IMR-90 (cell line): ENCODE measurements around the gene ETV6. TPM values are rescaled to one million over a fixed set of nuclear protein-coding genes. Genes with fewer than 3 reads are reported as not detected.

Source experiments
- ATAC-seq: fragments of 200-7000 bp; cut with Tn5 transposase; 2 replicates; pipeline ENCODE4 v1.9.1; 2020; ENCODE audit warnings: low read depth, mild to moderate bottlenecking, moderate library complexity
- BruUV-seq: library from RNA; stranded (reverse); fragments of 400-500 nt; replicated peaks from 2 replicates; lab custom pipeline; 2021; lab: Mats Ljungman, UMichigan
- CTCF ChIA-PET: fragments of 300-600 bp; formaldehyde crosslinking; extraction: SDS; loops from one replicate; lab custom pipeline; 2021; ENCODE audit warnings: antibody characterized with exemption; lab: Yijun Ruan, JAX
- POLR2A ChIA-PET: fragments of 300-600 bp; sonication (Branson Sonifier 250); formaldehyde crosslinking; loops from one replicate; lab custom pipeline; 2022; ENCODE audit warnings: antibody characterized with exemption; ENCODE audit not compliant: unreplicated experiment; lab: Charles Lee
- DNase-seq: peaks from one replicate; pipeline ENCODE4 v3.0.0; 2013
- H2AFZ ChIP-seq: replicated peaks from 2 replicates; pipeline ENCODE3; 2013; ENCODE audit warnings: low read length, mild to moderate bottlenecking; ENCODE audit not compliant: poor library complexity
- H2AK5ac ChIP-seq: 2 replicates; pipeline ENCODE4 v1.6.1; 2013; ENCODE audit warnings: low read depth, low read length, inconsistent platforms
- H2AK9ac ChIP-seq: replicated peaks from 2 replicates; pipeline ENCODE3; 2013; ENCODE audit warnings: mild to moderate bottlenecking, low read depth, low read length, moderate library complexity; ENCODE audit not compliant: poor library complexity
- H2BK120ac ChIP-seq: 2 replicates; pipeline ENCODE4 v1.6.1; 2013; ENCODE audit warnings: low read depth, low read length, inconsistent platforms
- H2BK15ac ChIP-seq: 3 replicates; pipeline ENCODE4 v1.6.1; 2013; ENCODE audit warnings: low read depth, low read length, inconsistent platforms
- H2BK20ac ChIP-seq: 2 replicates; pipeline ENCODE4 v1.6.1; 2013; ENCODE audit warnings: low read depth, mild to moderate bottlenecking, inconsistent platforms, low read length, moderate library complexity
- H2BK5ac ChIP-seq: 2 replicates; pipeline ENCODE4 v1.6.1; 2013; ENCODE audit warnings: mild to moderate bottlenecking, low read depth, low read length, inconsistent platforms; ENCODE audit not compliant: poor library complexity, severe bottlenecking
- H3K14ac ChIP-seq: replicated peaks from 2 replicates; pipeline ENCODE4 v1.6.1; 2013; ENCODE audit warnings: low read depth, low read length, inconsistent platforms
- H3K18ac ChIP-seq: 2 replicates; pipeline ENCODE4 v1.6.1; 2013; ENCODE audit warnings: low read depth, low read length, control low read depth
- H3K23ac ChIP-seq: 2 replicates; pipeline ENCODE4 v1.6.1; 2013; ENCODE audit warnings: low read depth, low read length, inconsistent platforms
- H3K27ac ChIP-seq: 2 replicates; pipeline ENCODE4 v1.5.1; 2013; ENCODE audit warnings: mild to moderate bottlenecking, control low read depth, low read length; ENCODE audit not compliant: insufficient read depth
- H3K27me3 ChIP-seq: 2 replicates; pipeline ENCODE4 v1.6.1; 2013; ENCODE audit warnings: low read length; ENCODE audit not compliant: control insufficient read depth, insufficient read depth
- H3K36me3 ChIP-seq: 2 replicates; pipeline ENCODE4 v1.6.1; 2013; ENCODE audit warnings: low read length, mixed read lengths; ENCODE audit not compliant: control insufficient read depth, insufficient read depth
- H3K4ac ChIP-seq: 2 replicates; pipeline ENCODE4 v1.6.1; 2013; ENCODE audit warnings: low read depth, low read length, inconsistent platforms
- H3K4me1 ChIP-seq: 2 replicates; pipeline ENCODE4 v1.6.1; 2013; ENCODE audit warnings: low read length, mixed read lengths; ENCODE audit not compliant: control insufficient read depth, insufficient read depth
- H3K4me2 ChIP-seq: 2 replicates; pipeline ENCODE4 v1.6.1; 2013; ENCODE audit warnings: low read depth, mild to moderate bottlenecking, control low read depth, low read length, moderate library complexity
- H3K4me3 ChIP-seq: 2 replicates; pipeline ENCODE4 v1.5.1; 2013; ENCODE audit warnings: low read depth, mild to moderate bottlenecking, control low read depth, low read length, moderate library complexity; ENCODE audit not compliant: insufficient read depth
- H3K56ac ChIP-seq: 2 replicates; pipeline ENCODE4 v1.6.1; 2013; ENCODE audit warnings: low read length, inconsistent platforms; ENCODE audit not compliant: insufficient read depth; ENCODE audit errors: extremely low read depth
- H3K79me1 ChIP-seq, 2 experiments: 2 replicates each; pipeline ENCODE4 v1.6.1; 2013; ENCODE audit warnings: low read length in 2 of 2, inconsistent platforms in 1 of 2, low read depth in 1 of 2
- H3K9ac ChIP-seq: 2 replicates; pipeline ENCODE4 v1.6.1; 2013; ENCODE audit warnings: low read depth, low read length, control low read depth
- H3K9me1 ChIP-seq: 2 replicates; pipeline ENCODE4 v1.6.1; 2013; ENCODE audit warnings: low read length, inconsistent platforms; ENCODE audit not compliant: insufficient read depth
- H3K9me3 ChIP-seq: 2 replicates; pipeline ENCODE4 v1.6.1; 2013; ENCODE audit warnings: low read length; ENCODE audit not compliant: control insufficient read depth, insufficient read depth
- H4K20me1 ChIP-seq: 2 replicates; pipeline ENCODE4 v1.6.1; 2013; ENCODE audit warnings: low read length, inconsistent platforms; ENCODE audit not compliant: insufficient read depth
- H4K5ac ChIP-seq: 2 replicates; pipeline ENCODE4 v1.6.1; 2013; ENCODE audit warnings: mild to moderate bottlenecking, low read depth, low read length, control low read depth
- H4K8ac ChIP-seq, 2 experiments: 2 replicates each; pipeline ENCODE4 v1.6.1; 2013; ENCODE audit warnings: low read depth in 2 of 2, low read length in 2 of 2, control low read depth in 1 of 2, inconsistent platforms in 1 of 2
- H4K91ac ChIP-seq: 2 replicates; pipeline ENCODE4 v1.6.1; 2013; ENCODE audit warnings: low read depth, low read length, inconsistent platforms; ENCODE audit not compliant: insufficient read depth
- FOS ChIP-seq: fragments of 150-350 bp; IDR thresholded peaks from 2 replicates; pipeline ENCODE4 v1.6.1; 2016; ENCODE audit warnings: low read depth, low read length
- MAFK ChIP-seq: IDR thresholded peaks from 2 replicates; pipeline ENCODE4 v1.6.1; 2012; ENCODE audit warnings: low read depth, low read length, improper control_type of control experiment
- MAZ ChIP-seq: IDR thresholded peaks from 2 replicates; pipeline ENCODE4 v1.6.1; 2012; ENCODE audit warnings: low read depth, mild to moderate bottlenecking, low read length, improper control_type of control experiment, moderate library complexity, borderline replicate concordance
- MXI1 ChIP-seq: IDR thresholded peaks from 2 replicates; pipeline ENCODE4 v1.6.1; 2012; ENCODE audit warnings: low read depth, mild to moderate bottlenecking, low read length, moderate library complexity, borderline replicate concordance
- POLR2A ChIP-seq: IDR thresholded peaks from 2 replicates; pipeline ENCODE4 v1.6.1; 2012; ENCODE audit warnings: mild to moderate bottlenecking, low read depth, low read length
- RAD21 ChIP-seq: IDR thresholded peaks from 2 replicates; pipeline ENCODE4 v1.6.1; 2012; ENCODE audit warnings: low read length, improper control_type of control experiment
- RCOR1 ChIP-seq: IDR thresholded peaks from 2 replicates; pipeline ENCODE4 v1.6.1; 2012; ENCODE audit warnings: mild to moderate bottlenecking, low read length, improper control_type of control experiment; ENCODE audit not compliant: insufficient replicate concordance
- RFX5 ChIP-seq: IDR thresholded peaks from 2 replicates; pipeline ENCODE4 v1.8.0; 2012; ENCODE audit warnings: low read depth, mild to moderate bottlenecking, low read length, moderate library complexity
- USF2 ChIP-seq: fragments of 150-350 bp; IDR thresholded peaks from 2 replicates; pipeline ENCODE4 v1.6.1; 2017; ENCODE audit warnings: mild to moderate bottlenecking, antibody characterized with exemption, low read length, low read depth
- WGBS, 2 experiments: methylation state at CpG; one replicate each; pipeline versions ENCODE4 v1.1.5 to v1.1.7; 2013; ENCODE audit warnings: missing lambda C conversion rate in 2 of 2; ENCODE audit not compliant: insufficient read length in 1 of 2; ENCODE audit errors: extremely low coverage in 2 of 2; 5-methylcytosine and 5-hydroxymethylcytosine counted together
- dilution Hi-C: fragments of 300-500 bp; cut with HindIII; formaldehyde crosslinking; loops from one replicate; pipeline ENCODE4 v1.14.3; 2018; ENCODE audit warnings: low sequenced_read_pairs; ENCODE audit not compliant: unreplicated experiment
- in situ Hi-C: fragments of 300-500 bp; cut with MboI; formaldehyde crosslinking; loops from 3 replicates; pipeline ENCODE4 v1.14.3; 2019; ENCODE audit warnings: low sequenced_read_pairs, inconsistent platforms, mixed read lengths
- intact Hi-C: fragments of 100-400 bp; cut with micrococcal nuclease; formaldehyde crosslinking; loops from 2 replicates; pipeline ENCODE4 v1.10.0; 2022
- polyA plus RNA-seq, 3 experiments: library from polyadenylated mRNA; depleted of rRNA; stranded (reverse); fragments of >200 nt; gene quantifications; 2 replicates each; pipeline ENCODE4 v1.2.3, GENCODE V29; 2012; ENCODE audit warnings: low replicate concordance in 1 of 3
- total RNA-seq: library from RNA; depleted of rRNA; stranded (reverse); fragments of >200 nt; gene quantifications from 2 replicates; pipeline ENCODE4 v1.2.3, GENCODE V29; 2012

Gene ETV6
- total and polyA plus RNA-seq, 2 of the 4 experiments (the other 2 are of a cell fraction), result 8.4 to 9.9 TPM

GRCh38 chr12:11812586-11813437 is 163.3 kb downstream of the ETV6 start:
- H2BK5ac ChIP-seq, result peak overlapping the region; percentile 15
- H4K91ac ChIP-seq, result peak overlapping the region; percentile 58
- peak overlapping the region; percentile 26 for H3K18ac ChIP-seq
- peak overlapping the region; percentile 60 to 80 for H4K8ac ChIP-seq
- H3K9me3 ChIP-seq, result no peaks in the 10 kb centered on the region
- DNase-seq (peak; percentile 27), ATAC-seq (peak; percentile 62)
- no peaks in the 10 kb centered on the region for H4K20me1 ChIP-seq
- H3K27me3 ChIP-seq, result no peaks in the 10 kb centered on the region
- H3K56ac ChIP-seq, result peak overlapping the region; percentile 45; the same call in 1 of the 2 replicates
- H3K4me1 ChIP-seq, result peaks cover 18% of the 10 kb centered on the region
- H2BK15ac ChIP-seq, result peak overlapping the region; percentile 36; the same call in 1 of the 3 replicates
- H3K36me3 ChIP-seq, result no peaks in the 10 kb centered on the region
- peak overlapping the region; percentile 62 for H3K4me2 ChIP-seq
- H3K14ac ChIP-seq, result peak overlapping the region; percentile 77
- no TSS peak for BruUV-seq
- no peak overlapping the region for H3K4me3 ChIP-seq
- in situ Hi-C loops, result no loop called here
- peak overlapping the region; percentile 29 for H2AK9ac ChIP-seq
- peaks cover 5% of the 10 kb centered on the region; the same call in 1 of the 2 replicates for H3K9me1 ChIP-seq
- CTCF ChIA-PET, result interaction anchor here (1.1 to 1.5 kb wide), 3 partner anchors 10 to 220 kb away, joined by 3 read pairs; no protein-coding TSS in a partner anchor
- peak overlapping the region; percentile 35 for H2BK20ac ChIP-seq
- H4K5ac ChIP-seq, result peak overlapping the region; percentile 14; the same call in 1 of the 2 replicates
- H3K27ac ChIP-seq, result peak overlapping the region; percentile 42
- H2AFZ ChIP-seq, result peak overlapping the region; percentile 80
- no peak for TF ChIP-seq RFX5
- TF ChIP-seq MAFK, result no peak
- 0 out of 2 replicates have a peak, but pooled peaks have one; percentile 14 for TF ChIP-seq MAZ
- TF ChIP-seq POLR2A, result no peak
- no peak for TF ChIP-seq MXI1
- no peak for TF ChIP-seq RAD21
- no peak for TF ChIP-seq FOS
- TF ChIP-seq RCOR1, result no peak
- TF ChIP-seq USF2, result no peak
- peaks cover 20 to 54% of the 10 kb centered on the region in 2 experiments; a peak in 3 of 4 replicates for H3K79me1 ChIP-seq
- intact Hi-C loops, result loop anchor here (5.0 kb wide), 1 partner anchor 161 kb away; no protein-coding TSS in a partner anchor
- H3K9ac ChIP-seq, result peak overlapping the region; percentile 58
- peak overlapping the region; percentile 82 for H2BK120ac ChIP-seq
- dilution Hi-C loops, result no loop called here
- POLR2A ChIA-PET, result interaction anchor here (0.6 kb wide), 1 partner anchor 10 kb away, joined by 3 read pairs; no protein-coding TSS in a partner anchor
- H3K23ac ChIP-seq, result peak overlapping the region; percentile 88
- peak overlapping the region; percentile 54 for H3K4ac ChIP-seq
- WGBS, 2 experiments, result 20% methylated on average over 1 of the region's 18 CpGs; no CpG with 5 or more reads in 1 of the 2 experiments
- peak overlapping the region; percentile 30 for H2AK5ac ChIP-seq
